DOHH2 (cell line): ENCODE data around the gene ZBTB46.

Experiments used
- H3F3A ChIP-seq: fragments of 200-600 bp; sonication (generic), shearing (Covaris generic); 2 replicates; pipeline ENCODE4 v1.6.0; 2016; ENCODE audit warnings: antibody characterized with exemption, mild to moderate bottlenecking; ENCODE audit not compliant: control insufficient read depth, insufficient read depth
- H3K27ac ChIP-seq: fragments of 200-600 bp; sonication (generic); 2 replicates; pipeline ENCODE4 v1.5.1; 2014; ENCODE audit warnings: low read depth, mild to moderate bottlenecking, low read length, moderate library complexity
- H3K27me3 ChIP-seq: fragments of 200-600 bp; sonication (generic); 2 replicates; pipeline ENCODE4 v1.6.1; 2014; ENCODE audit warnings: mild to moderate bottlenecking, low read length, mixed read lengths; ENCODE audit not compliant: control insufficient read depth
- H3K36me3 ChIP-seq: fragments of 200-600 bp; sonication (generic); 2 replicates; pipeline ENCODE4 v1.6.1; 2014; ENCODE audit warnings: mild to moderate bottlenecking, low read length, moderate library complexity, mixed read lengths; ENCODE audit not compliant: control insufficient read depth
- H3K4me1 ChIP-seq: fragments of 200-600 bp; sonication (generic); 2 replicates; pipeline ENCODE4 v1.6.1; 2014; ENCODE audit warnings: mild to moderate bottlenecking, low read length, mixed read lengths; ENCODE audit not compliant: control insufficient read depth
- H3K4me2 ChIP-seq: fragments of 200-600 bp; sonication (generic); 2 replicates; pipeline ENCODE4 v1.6.0; 2014; ENCODE audit warnings: mild to moderate bottlenecking, low read length, moderate library complexity
- H3K4me3 ChIP-seq: fragments of 200-600 bp; sonication (generic); 2 replicates; pipeline ENCODE4 v1.5.1; 2014; ENCODE audit warnings: mild to moderate bottlenecking, low read length, mixed read lengths
- H3K79me2 ChIP-seq: fragments of 200-600 bp; sonication (generic); 2 replicates; pipeline ENCODE4 v1.6.1; 2014; ENCODE audit warnings: mild to moderate bottlenecking, low read length, mixed read lengths; ENCODE audit not compliant: control insufficient read depth
- H3K9me2 ChIP-seq: fragments of 200-600 bp; sonication (generic); replicated peaks from 2 replicates; pipeline ENCODE4 v1.6.1; 2014; ENCODE audit warnings: mild to moderate bottlenecking, low read length, mixed read lengths; ENCODE audit not compliant: control insufficient read depth
- H3K9me3 ChIP-seq: fragments of 200-600 bp; sonication (generic); 2 replicates; pipeline ENCODE4 v1.6.1; 2014; ENCODE audit warnings: antibody characterized with exemption, low read length, mixed read lengths; ENCODE audit not compliant: control insufficient read depth, insufficient read depth
- H4K20me1 ChIP-seq: fragments of 200-600 bp; sonication (generic); 2 replicates; pipeline ENCODE4 v1.6.0; 2014; ENCODE audit warnings: low read depth, mild to moderate bottlenecking, antibody characterized with exemption, low read length, moderate library complexity; ENCODE audit not compliant: control insufficient read depth, insufficient read depth
- EZH2phosphoT487 ChIP-seq: fragments of 200-600 bp; sonication (generic); IDR thresholded peaks from 2 replicates; pipeline ENCODE4 v1.6.1; 2017; ENCODE audit warnings: borderline replicate concordance, mild to moderate bottlenecking, antibody characterized with exemption, low read length, moderate library complexity, mixed read lengths
- TF ChIP-seq, protein P1 (sequence below): fragments of 200-600 bp; sonication (generic); IDR thresholded peaks from one replicate; pipeline ENCODE4 v1.5.1; 2014; ENCODE audit warnings: antibody characterized with exemption, mild to moderate bottlenecking, low read depth, low read length; ENCODE audit not compliant: poor library complexity, severe bottlenecking

The ZBTB46 gene

GRCh38 chr20:63709149-63709527 is 121.9 kb downstream of the ZBTB46 start:
- H3K4me1 ChIP-seq, result peaks cover 18% of the 10 kb centered on the region
- H3K79me2 ChIP-seq, result peaks cover 89% of the 10 kb centered on the region
- peaks cover 14% of the 10 kb centered on the region for H4K20me1 ChIP-seq
- H3K27me3 ChIP-seq, result no peaks in the 10 kb centered on the region
- no peak overlapping the region for H3K27ac ChIP-seq
- H3K4me3 ChIP-seq, result peak overlapping the region; percentile 87
- peaks cover 7% of the 10 kb centered on the region; the same call in 1 of the 2 replicates for H3K9me3 ChIP-seq
- peak overlapping the region; percentile 95 for H3K4me2 ChIP-seq
- H3K9me2 ChIP-seq, result no peaks in the 10 kb centered on the region
- H3F3A ChIP-seq, result no peaks in the 10 kb centered on the region
- peaks cover 80% of the 10 kb centered on the region for H3K36me3 ChIP-seq
- TF ChIP-seq, protein P1, sequence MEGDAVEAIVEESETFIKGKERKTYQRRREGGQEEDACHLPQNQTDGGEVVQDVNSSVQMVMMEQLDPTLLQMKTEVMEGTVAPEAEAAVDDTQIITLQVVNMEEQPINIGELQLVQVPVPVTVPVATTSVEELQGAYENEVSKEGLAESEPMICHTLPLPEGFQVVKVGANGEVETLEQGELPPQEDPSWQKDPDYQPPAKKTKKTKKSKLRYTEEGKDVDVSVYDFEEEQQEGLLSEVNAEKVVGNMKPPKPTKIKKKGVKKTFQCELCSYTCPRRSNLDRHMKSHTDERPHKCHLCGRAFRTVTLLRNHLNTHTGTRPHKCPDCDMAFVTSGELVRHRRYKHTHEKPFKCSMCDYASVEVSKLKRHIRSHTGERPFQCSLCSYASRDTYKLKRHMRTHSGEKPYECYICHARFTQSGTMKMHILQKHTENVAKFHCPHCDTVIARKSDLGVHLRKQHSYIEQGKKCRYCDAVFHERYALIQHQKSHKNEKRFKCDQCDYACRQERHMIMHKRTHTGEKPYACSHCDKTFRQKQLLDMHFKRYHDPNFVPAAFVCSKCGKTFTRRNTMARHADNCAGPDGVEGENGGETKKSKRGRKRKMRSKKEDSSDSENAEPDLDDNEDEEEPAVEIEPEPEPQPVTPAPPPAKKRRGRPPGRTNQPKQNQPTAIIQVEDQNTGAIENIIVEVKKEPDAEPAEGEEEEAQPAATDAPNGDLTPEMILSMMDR, result no peak
- no peak for TF ChIP-seq EZH2phosphoT487

GRCh38 chr20:63708301-63709148 is 122.5 kb downstream of the ZBTB46 start:
- Histone ChIP-seq H3K79me2 (peaks cover 84% of the 10 kb centered on the region), H3K9me3 (peaks cover 7% of the 10 kb centered on the region; the same call in 1 of the 2 replicates), H3K27me3 (no peaks in the 10 kb centered on the region), H3F3A (no peaks in the 10 kb centered on the region), H3K4me3 (peak overlapping the region; percentile 87), H3K36me3 (peaks cover 81% of the 10 kb centered on the region), H4K20me1 (peaks cover 14% of the 10 kb centered on the region), H3K27ac (no peak overlapping the region), H3K4me1 (peaks cover 18% of the 10 kb centered on the region), H3K4me2 (peak overlapping the region; percentile 95), H3K9me2 (no peaks in the 10 kb centered on the region)
- TF ChIP-seq, protein P1, result no peak
- no peak for TF ChIP-seq EZH2phosphoT487

DNA sequence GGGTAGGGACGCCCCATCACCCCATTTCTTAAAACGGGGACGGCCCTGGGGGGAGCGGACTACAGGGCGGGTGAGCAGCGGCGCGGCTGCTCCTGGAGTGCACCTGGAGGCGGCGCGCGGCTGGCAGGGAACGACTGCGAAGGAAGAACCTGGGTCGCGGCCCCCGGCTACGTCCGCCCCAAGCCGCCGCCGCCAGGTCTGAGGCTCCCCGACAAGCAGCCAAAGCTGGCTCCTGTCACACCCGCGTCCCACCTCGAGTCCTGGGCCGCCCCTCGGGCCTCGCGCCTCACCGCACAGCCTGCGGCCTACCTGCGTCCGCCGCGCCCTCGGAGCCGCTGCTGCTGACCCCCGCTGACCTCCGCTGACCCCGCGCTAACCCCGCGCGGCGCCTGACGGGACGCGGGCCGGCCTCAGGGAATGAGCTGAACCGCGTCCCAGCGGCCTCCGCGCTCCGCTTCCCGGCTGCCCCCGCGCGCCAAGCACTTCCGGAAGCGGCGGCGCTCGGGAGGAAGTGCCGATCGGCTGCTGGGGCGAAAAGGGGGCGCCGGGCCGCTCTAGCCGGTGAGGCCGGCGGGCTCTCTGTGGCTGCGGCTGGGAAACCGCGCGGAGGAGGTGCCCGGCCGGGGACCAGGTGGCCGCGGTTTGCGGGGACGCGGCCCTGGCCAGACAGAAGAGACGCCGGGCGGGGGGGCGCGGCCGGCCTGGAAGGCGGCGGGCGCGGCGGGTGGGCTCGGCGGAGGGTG is 123.3 kb downstream of the ZBTB46 start, which contains the start of the genes ARFRP1 and ZGPAT:
Gene ARFRP1, minus strand, starts transcription at position 419 of the 743 bp plus-strand sequence. CDS start 885 bp downstream, outside the sequence.
Gene ZGPAT, plus strand, starts transcription at position 482 of the 743 bp plus-strand sequence. CDS start 542 bp downstream, outside the sequence.
- Histone ChIP-seq H3K27ac (peak within 1 kb of the TSS; percentile 52), H3K36me3 (peaks cover 76% of the 10 kb centered on the region), H3K79me2 (peaks cover 76% of the 10 kb centered on the region), H3K4me3 (peak within 1 kb of the TSS; percentile 87), H3K27me3 (no peaks in the 10 kb centered on the region), H3K9me2 (no peaks in the 10 kb centered on the region), H3F3A (no peaks in the 10 kb centered on the region), H3K9me3 (peaks cover 7% of the 10 kb centered on the region; the same call in 1 of the 2 replicates), H4K20me1 (peaks cover 14% of the 10 kb centered on the region), H3K4me2 (peak within 1 kb of the TSS; percentile 95), H3K4me1 (peaks cover 18% of the 10 kb centered on the region)
- TF ChIP-seq, protein P1, result no peak
- TF ChIP-seq EZH2phosphoT487, result no peak
